Gastrocnemius medialis (tissue), 4 donors: ENCODE data around the gene RP9.
A peak's percentile ranks its signal among the peaks of the same experiment; 100 is the strongest.

Source experiments
- POLR2A ChIP-seq, 2 donors: fragments of 450-650 bp; IDR thresholded peaks; one replicate each; pipeline ENCODE4 v1.6.1; 2017; ENCODE audit warnings: antibody characterized with exemption in 2 of 2, mild to moderate bottlenecking in 2 of 2, moderate library complexity in 2 of 2
- TF ChIP-seq, protein P1 (sequence below), 5 experiments: fragments of 450-650 bp in 3 of 5; fragments of 200-600 bp in 2 of 5; sonication (generic) in 2 of 5; IDR thresholded peaks in 4 of 5; conservative IDR thresholded peaks in 1 of 5; 1 replicate in 4 of 5; 2 replicates in 1 of 5; pipeline ENCODE4 v1.5.1; 2016 to 2019; ENCODE audit warnings: antibody characterized with exemption in 5 of 5, mild to moderate bottlenecking in 3 of 5, moderate library complexity in 3 of 5

DNA sequence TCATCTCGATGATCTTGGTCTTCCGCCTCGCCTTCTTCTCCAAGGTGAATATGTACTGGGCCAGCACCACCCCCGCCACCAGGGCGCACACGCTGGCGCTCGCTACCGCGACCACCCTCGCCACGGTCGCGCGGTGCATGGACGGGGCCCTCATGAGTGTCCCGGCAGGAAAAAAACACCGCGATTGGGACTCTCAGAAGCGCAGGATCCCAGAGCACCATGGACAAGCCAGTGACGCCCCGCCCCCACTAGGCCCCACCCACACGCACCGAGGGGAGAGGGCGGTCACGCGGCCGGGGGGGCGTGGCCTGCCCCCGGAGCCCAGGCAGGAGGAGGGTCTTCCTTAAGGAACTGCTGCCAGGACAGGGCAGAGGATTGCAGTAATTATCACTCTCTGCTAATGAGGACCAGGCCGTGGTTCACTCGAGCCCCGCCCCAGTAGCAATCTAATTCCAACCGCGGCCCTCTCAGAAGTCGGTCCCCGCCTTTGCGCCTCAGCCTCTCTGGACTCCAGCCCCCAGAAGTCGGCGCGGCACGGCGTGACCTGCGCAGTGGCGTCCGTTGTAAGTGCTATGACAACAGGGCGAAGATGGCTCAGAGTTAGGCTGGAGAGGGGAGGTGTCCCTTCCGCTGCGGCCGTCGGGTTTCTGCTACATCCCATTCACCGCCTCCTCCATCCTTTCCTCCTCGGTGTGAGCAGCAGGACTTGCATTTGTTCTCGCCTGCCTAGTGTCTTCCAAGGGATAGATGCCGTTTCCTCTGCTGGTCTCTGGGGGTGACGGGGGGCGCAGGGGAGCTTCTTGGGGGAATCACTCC is 20.0 kb upstream of the RP9 start, which contains the start of gene BBS9:
- TF ChIP-seq, protein P1, sequence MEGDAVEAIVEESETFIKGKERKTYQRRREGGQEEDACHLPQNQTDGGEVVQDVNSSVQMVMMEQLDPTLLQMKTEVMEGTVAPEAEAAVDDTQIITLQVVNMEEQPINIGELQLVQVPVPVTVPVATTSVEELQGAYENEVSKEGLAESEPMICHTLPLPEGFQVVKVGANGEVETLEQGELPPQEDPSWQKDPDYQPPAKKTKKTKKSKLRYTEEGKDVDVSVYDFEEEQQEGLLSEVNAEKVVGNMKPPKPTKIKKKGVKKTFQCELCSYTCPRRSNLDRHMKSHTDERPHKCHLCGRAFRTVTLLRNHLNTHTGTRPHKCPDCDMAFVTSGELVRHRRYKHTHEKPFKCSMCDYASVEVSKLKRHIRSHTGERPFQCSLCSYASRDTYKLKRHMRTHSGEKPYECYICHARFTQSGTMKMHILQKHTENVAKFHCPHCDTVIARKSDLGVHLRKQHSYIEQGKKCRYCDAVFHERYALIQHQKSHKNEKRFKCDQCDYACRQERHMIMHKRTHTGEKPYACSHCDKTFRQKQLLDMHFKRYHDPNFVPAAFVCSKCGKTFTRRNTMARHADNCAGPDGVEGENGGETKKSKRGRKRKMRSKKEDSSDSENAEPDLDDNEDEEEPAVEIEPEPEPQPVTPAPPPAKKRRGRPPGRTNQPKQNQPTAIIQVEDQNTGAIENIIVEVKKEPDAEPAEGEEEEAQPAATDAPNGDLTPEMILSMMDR (IDR thresholded peaks at IDR 0.05 in 4 of 5, conservative IDR thresholded peaks at IDR 0.05 in 1 of 5): peak in 2 of 5 experiments; percentile 5 to 19
- TF ChIP-seq POLR2A (IDR thresholded peaks at IDR 0.05): peak; percentile 38 to 45
